Left renal cortex interstitium (tissue), 4 donors: Measurements from ENCODE around the gene UBE2S. TPM values are rescaled to one million over a fixed set of nuclear protein-coding genes. Genes with fewer than 3 reads are reported as not detected.

Experiments used
- DNase-seq, 4 donors: peaks; one replicate each; pipeline ENCODE4 v3.0.0-alpha.2; 2013; ENCODE audit warnings: low read depth in 4 of 4, low spot score in 2 of 4, missing footprints in 1 of 4
- polyA plus RNA-seq, 4 donors: library from polyadenylated mRNA; unstranded; fragments of 120-200 nt; gene quantifications; one replicate each; pipeline ENCODE4 v1.2.1, GENCODE V29; 2013; ENCODE audit not compliant: insufficient read length in 4 of 4

UBE2S gene
- polyA plus RNA-seq, 4 donors = 38.3 to 71.0 (median 48.0) TPM

DNA sequence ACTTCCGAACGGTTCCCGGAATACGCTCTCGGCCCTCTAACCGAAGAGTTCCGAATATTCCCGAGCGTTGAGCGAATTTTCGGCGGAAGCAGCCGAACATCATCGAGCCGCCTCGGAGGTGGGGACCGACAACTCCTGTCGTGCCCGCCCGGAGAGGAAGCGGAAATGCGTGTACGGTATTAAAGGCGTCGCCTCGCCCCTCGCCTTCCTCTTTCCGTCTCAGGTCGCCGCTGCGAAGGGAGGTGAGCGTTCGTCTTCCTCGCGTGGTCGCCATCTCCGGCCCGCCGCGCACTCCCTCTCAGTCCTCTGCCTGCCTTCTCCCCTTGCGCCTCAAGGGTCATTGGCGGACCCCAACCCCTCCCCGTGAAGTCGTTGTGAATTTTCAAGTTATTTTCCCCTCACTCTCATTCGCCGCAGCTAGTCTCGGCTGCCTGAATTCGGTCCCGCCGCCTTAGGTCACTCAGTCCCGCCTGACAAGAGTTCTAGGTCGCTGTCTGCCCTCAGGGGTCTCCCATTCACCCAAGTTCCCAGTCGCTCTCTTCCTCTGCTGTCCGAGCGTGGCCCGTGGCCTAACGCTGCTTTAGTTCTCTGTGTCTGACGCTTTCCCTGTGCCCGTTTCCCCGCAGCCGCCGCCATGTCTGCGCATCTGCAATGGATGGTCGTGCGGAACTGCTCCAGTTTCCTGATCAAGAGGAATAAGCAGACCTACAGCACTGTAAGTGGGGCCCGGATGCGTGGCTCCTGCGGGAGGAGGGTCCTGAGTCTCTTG is 21.7 kb downstream of the UBE2S start, which contains the start of gene RPL28:
TSS of gene RPL28 (plus strand) at position 209 of the 769 bp plus-strand sequence. CDS start at position 635, 426 bp downstream.
- peak; percentile 97 to 99 (median 98) for DNase-seq

DNA sequence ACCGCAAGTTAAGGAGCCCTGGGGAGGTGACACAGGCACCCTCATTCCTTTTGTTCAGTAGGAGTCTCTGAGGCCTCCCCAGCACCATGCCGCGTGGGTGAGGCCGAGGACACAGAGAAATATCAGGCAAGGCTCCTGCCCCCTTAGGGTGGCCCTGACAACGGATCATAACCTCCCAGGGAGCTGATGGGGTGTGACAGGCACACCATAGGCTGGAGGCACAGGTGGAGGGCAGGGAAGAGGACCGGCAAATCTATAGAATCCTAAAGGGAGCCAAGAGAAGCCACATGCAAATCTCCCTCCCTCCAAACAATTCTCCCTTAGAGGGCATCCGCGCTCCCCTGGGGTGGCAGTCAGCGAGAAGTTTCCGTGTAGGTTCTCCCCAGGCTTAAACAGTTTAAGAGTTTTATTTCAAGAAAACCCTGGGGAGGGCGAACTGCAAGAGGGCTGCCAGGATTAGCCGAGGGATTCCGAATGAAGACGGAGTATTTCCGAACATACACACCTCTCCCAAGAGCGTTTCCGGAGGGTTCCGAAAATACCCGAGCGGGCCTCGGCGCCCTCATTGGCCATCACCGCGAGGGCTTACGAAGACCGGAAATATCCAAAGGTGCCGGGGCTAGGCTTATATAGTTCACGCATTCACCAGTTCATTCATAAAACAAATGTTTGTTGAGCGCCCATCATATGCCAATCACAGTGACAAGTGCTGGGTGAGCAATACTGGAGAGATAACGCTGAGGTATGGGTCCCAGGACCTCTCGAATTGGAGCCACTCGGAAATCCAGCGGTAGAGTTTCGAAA is 22.5 kb downstream of the UBE2S start:
- DNase-seq = peak; percentile 88 to 98 (median 94)

DNA sequence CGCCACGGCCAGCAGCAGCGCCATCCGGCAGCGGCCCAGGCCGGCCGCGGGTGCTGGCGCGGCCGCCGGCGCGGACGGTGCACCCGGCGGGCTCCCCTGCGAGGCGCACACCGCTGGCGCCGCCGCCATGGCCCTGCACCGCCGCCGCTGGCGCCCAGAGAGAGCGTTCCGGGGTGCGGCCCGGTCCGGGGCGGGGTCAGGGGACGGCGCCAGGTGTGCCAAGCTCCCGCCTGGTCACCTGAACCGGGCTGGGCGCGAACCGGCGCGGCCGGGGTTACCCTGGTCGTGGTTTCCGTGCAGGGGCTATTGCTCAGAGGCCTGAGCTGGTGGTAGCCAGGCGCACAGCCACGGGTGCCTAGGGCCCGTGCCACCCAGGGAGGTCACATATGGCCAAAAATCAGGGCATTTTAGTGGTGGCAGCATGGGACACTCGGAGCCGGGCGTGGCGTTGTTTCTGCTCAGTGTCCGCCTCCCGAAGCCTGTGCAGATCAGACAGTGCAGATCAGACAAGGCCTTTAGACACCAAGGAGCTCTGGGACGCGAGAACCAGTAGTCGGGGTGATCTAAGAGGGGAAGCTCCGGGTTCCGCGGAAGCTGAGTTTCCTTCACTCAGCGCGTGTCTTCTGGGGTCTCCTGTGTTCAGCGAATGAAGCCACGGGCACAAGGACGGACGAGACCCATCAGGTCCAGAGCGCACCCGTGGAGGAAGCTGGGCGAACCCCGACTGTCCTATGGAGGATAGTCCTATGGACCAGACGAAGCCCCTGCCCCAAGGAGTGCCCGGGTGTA is 23.3 kb downstream of the UBE2S start, which contains the start of gene TMEM238:
TSS of gene TMEM238 (minus strand) at position 162 of the 789 bp plus-strand sequence. CDS start at position 129, 33 bp downstream.
- no peak for DNase-seq

DNA sequence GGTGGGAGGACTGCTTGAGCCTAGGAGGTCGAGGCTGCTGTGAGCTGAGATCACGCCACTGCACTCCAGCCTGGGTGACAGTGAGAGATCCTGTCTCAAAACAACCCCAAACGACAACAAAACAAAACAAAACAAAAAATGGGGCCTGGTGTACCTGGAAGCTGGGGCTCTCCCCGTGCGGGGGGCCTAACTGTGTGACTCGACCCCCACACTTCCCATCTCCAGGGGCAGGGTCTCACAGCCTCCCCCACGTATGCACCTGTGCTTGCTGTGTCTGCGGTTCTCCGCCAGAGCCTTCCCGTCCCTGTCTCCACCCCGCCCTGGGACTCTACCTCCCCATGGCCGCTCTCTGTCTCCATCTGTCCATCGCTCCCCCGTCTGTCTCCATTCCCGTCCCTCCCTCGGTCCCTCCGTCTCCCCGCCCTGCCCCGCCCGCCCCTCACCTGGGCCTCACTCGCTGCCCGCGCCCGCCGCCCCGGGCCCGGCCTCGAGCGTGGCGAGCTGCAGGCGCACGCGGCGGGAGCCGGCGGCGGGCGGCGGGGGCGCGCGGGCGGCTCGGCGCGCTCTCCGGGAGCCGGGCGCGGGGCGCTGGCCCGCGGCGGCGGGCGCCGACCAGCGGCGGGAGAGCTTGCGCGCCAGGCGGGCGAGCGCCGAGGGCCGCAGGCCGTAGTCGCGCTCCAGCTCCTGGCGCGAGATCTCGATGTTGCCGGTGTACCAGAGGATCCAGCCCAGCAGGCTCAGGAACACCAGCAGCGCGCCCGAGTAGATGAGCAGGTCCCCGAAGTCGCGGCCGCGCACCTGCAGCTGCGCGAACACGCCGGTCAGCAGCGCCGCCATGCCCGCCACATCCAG is 24.1 kb downstream of the UBE2S start:
- DNase-seq = no peak

DNA sequence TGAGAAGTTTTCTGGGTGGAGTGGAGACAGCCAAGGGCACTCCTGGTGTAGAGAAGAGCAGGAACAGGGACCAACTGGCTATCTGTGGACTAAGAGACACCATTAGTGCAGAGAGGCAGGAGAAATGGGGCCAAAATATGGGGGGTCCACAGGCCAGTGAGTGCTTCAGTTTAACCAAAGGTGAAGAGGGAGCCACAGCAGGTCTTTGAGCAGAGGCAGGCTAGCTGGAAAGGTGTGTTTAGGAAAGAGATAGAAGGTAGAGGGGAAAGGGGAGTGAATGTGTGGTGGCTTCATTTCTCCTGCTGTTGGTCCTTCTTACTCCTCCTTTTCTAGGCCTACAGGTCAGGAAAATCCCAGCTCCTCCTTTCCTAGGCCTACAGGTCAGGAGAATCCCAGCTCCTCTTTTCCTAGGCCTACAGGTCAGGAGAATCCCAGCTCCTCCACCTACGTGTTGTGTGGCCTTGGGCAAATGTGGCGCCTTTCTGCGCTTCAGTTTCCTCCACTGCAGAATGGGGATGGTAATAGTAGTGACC is 25.0 kb downstream of the UBE2S start:
- DNase-seq = no peak

DNA sequence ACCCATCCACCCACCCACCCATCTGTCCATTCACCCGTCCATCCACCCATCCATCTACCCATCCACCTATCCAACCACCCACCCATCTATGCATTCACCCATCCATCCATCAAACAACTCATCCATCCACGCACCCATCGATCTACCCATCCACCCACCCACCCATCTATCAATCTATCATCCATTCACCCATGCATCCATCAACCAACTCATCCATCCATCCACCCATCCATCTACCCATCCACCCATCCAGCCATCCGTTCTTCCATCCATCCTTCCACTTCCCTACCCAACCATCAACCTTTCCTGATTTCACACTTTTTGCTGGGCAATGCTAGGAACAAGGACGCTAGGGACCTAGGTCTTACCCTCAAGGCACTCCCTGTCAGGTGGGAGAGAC is 25.6 kb downstream of the UBE2S start:
- DNase-seq = no peak

DNA sequence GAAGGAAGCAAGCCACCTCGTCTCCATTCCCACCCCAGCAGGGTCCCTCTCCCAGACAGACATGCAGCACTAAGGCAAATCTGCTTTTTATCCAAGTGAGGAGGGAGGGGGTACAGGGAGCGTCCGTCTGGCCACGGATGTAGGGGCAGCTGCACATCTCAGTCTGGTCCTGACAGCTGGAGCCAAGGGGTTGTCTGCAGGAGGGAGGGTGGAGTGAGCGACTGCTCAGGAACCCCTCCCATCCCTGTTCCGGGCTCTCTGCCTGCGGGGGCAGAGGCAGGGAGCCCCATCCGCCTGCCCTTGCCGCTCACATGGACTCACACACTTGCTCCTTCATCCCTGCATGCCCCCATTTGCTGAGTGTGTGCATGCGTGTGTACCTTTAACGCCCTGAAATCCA is 28.4 kb downstream of the UBE2S start:
- no peak for DNase-seq

DNA sequence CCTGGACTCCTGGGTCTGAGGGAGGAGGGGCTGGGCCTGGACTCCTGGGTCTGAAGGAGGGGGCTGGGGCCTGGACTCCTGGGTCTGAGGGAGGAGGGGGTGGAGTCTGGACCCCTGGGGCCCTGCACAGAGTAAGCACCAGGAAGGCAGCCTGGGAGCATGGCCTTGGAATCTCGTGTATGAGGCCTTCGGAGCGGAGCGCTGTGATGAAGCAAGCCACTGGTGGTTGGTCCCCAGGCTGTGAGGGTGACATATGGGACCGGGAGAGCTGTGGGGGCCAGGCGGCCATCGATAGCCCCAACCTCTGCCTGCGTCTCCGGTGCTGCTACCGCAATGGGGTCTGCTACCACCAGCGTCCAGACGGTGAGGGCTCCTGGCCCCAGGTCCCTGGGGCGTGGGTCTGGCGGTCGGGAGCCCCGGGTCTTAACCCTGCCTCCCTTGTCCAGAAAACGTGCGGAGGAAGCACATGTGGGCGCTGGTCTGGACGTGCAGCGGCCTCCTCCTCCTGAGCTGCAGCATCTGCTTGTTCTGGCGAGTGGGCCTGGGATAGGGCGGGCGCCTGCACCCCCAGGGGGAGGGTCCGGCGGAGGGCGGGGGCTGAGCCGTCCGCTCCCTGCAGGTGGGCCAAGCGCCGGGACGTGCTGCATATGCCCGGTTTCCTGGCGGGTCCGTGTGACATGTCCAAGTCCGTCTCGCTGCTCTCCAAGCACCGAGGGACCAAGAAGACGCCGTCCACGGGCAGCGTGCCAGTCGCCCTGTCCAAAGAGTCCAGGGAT is 30.0 kb downstream of the UBE2S start:
- no peak for DNase-seq

DNA sequence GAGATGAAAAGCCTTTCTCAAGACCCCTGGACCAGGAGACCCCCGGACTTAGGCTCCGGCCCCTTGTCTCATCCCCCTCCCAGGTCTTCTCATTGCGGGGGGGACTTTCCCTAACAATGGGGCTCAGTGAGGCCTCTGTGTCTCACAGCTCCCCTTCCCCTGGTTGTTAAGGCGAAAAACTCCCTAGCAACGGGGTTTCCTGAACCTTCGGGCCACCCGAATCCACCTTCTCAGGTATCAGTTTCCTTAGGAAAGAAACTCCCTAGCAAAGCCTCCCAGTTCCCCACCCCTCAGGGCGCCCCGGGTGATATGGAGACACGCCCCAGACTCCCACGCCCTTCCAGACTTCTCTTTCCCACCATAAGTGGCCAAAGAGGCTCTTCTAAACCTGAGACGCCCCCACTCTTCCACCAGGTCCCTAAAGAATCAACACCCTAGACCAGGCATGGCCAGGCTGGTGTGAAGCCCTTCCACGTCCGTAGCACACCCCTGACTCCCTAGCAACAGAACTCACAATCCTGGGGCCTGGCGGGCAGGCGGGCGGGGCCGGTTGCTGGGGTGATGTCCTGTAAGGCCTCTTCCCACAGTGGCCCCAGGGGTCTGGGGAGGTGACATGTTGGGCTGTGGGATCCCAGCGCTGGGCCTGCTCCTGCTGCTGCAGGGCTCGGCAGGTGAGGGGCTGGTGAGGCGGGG is 31.2 kb downstream of the UBE2S start, which contains the start of gene TMEM190:
TSS of gene TMEM190 (plus strand) at position 586 of the 693 bp plus-strand sequence. CDS start at position 614, 28 bp downstream.
- DNase-seq = no peak

DNA sequence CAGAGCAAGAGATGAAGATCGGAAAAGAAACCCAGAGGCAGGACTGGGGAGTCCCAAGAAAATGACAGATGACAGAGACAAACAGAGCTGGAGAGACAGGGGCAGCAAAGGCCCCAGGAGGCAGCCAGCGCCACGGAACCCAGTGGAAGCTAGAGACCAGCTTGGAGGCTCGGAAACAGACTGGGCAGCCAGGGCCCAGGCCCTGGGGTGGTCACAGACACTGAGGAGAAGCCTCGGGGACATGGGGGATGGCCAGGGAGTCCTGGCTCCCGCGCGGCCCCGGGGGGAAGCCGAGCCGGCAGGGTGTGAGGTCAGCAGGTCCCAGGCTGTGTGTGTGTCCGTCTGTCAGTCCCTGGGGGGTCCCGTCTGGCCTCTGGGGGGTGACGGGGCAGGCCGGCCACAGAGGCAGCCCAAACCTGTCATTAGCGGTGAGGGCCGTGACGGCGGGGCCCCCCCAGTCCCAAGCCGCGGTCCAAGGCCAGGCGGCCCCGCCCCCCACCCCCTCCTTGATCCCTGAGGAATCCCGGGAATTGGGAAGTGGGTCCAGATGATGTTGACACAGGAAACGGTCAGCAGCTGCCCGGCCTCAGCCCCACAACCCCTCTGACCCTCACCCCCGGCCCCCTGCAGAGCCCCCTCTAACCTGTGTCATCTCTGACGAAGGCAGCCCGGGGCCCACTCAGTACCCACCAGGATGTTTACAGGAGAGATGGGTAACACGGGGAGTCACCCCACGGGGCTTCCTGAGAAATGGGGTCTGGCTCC is 33.4 kb downstream of the UBE2S start:
- DNase-seq = no peak

DNA sequence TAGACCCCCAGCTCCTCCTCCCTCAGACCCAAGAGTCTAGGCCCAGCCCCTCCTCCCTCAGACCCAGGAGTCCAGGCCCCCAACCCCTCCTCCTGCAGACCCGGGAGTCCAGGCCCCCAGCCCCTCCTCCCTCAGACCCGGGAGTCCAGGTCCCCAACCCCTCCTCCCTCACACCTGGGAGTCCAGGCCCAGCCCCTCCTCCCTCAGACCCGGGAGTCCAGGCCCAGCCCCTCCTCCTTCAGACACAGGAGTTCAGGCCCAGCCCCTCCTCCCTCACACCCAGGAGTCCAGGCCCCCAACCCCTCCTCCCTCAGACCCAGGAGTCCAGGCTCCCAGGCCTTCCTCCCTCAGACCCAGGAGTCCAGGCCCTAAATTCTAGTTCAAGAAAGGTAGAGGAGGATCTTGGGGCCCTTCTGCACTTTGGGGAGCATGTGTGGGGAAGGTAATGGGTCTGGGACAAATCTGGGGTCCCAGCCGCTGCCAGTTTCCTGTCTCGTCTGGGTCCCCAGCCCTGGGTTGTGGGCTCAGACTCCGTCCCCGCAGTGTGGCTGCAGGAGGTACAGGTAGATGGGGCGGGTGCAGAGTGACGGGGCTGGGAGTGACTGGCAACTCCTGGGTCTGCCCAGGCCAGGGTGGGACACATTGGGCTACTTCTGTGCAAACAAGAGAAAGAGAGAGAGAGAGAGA is 34.1 kb downstream of the UBE2S start:
- DNase-seq = no peak

DNA sequence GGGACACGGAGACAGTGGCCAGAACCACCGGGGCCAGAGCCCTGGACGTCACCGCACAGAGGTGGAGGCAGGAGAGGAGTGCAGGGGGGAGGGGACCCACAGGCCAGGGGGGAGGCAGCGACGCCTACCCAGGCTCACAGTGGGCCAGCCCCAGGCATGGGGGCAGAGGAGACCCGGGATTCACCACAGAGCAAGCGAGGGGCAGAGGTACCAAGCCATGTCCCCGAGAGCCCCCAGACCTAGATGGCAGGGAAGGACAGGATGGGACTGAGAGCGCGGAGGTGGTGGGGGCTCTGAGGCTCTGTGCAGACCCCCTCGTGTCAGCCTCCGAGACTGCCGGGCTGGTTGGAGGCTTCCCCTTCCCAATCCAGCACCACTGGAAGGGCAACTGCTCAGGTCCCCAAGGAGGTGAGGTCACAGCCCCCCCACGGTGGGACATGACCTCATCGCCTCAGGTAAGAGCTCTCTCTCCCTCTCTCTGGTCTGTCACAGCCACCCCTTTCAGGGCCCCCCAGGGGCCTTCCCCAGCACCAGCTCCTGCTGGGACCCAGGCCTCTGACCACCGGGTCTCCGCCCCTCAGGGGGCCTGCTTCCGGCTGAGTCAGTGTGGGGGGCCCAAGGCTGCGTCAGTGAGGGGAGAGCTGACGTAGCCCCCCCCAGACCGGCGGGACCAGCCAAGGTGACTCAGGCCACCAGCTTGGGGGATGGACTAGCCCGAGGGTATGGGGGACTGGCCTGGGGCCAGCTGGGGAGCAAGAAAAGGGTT is 35.1 kb downstream of the UBE2S start:
- DNase-seq = no peak

DNA sequence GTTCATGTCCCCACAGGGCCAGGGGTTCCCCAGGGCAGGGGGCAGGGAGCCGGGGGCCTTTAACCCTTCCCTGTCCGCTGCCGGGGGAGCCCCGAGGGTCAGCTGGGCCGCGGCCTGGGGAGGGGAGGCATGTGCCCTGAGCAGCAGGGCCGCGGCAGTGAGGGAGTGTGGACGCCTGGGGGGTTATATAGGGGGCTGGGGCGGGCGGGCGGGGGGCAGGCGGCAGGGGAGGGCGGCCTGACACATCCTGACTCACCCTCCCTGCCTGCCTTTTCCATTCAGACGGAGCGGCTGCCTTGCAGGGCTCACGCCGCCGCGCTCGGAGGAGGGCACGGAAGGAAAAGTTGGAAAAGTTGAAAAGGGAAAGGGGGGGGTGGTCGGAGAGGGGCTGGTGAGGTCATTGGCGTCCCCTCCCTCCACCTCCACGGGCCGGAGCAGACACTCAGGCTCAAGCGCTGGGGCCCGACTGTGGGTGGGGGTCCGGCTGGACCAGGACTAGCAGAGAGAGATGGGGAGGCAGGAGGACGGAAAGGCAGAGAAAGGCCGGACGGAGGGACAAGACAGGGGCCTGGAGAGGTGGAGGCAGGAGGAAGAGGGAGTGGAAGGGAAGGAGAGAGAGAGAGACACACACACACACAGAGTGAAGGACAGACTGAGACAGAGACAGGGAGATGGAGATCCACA is 37.1 kb downstream of the UBE2S start, which contains the start of gene IL11:
TSS of gene IL11 (minus strand) at position 159 of the 684 bp plus-strand sequence. CDS start at position 6, 153 bp downstream.
- no peak for DNase-seq

DNA sequence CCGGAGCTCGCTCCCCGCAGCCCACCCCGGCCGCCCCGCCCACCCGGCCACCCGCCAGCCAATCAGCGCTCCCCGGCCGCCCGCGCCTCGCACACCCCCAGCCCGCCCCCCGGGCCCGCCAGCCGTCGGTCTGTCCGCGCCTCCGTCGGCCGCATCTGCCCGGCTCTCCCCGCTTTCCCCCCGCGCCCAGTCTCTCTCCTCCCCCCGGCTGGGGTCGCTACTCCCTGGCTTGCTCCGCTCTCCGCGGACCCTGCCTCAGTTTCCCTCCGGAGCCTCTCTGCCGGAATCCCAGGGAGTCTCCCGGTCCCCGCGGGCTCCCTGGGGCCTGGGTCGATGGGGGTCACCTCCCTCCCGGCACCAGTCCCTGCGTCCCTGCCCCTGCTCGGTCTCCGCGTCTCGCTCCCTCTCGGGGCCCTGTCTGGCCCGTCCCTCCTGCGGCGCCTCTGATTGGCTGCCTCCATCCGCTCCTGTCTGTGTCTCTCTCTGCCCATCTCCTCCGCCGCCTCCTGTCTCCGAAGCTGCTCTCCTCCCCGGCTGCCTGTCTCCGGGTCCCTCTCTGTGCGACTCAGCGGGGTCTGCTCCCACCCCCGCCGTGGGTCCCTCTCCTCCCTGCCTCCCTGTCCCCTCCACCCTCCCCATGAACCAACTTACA is 37.8 kb downstream of the UBE2S start:
- DNase-seq = no peak
